H1 (cell line): Measurements from ENCODE around the gene LSM14B. TPM values are rescaled to one million over a fixed set of nuclear protein-coding genes. Genes with fewer than 3 reads are reported as not detected.

Source experiments
- CTCF ChIA-PET: fragments of 300-600 bp; sonication (Branson Sonifier 250); formaldehyde crosslinking; loops from one replicate; lab custom pipeline; 2021; ENCODE audit not compliant: partially characterized antibody; lab: Charles Lee
- POLR2A ChIA-PET: fragments of 300-600 bp; sonication (Branson Sonifier 250); formaldehyde crosslinking; loops from one replicate; lab custom pipeline; 2021; ENCODE audit warnings: inconsistent platforms; ENCODE audit not compliant: partially characterized antibody; lab: Charles Lee
- DNase-seq, 2 experiments: peaks; one replicate each; pipeline versions ENCODE4 v3.0.0 to v3.0.0-alpha.2; 2010 to 2022; ENCODE audit warnings: low spot score in 2 of 2, low read depth in 1 of 2, mixed read lengths in 1 of 2
- FAIRE-seq: peaks from 2 replicates; lab custom pipeline; 2011; peaks lifted over from hg19 to GRCh38; lab: Jason Lieb, UNC
- H2AFZ ChIP-seq: 2 replicates; pipeline ENCODE4 v1.8.1; 2012; ENCODE audit warnings: low read length, inconsistent platforms
- H2AK5ac ChIP-seq: 2 replicates; pipeline ENCODE4 v1.6.1; 2013; ENCODE audit warnings: low read depth, low read length
- H2BK120ac ChIP-seq: replicated peaks from 2 replicates; pipeline ENCODE3; 2013; ENCODE audit warnings: low read depth, low read length, inconsistent platforms
- H2BK12ac ChIP-seq: 2 replicates; pipeline ENCODE4 v1.6.1; 2013; ENCODE audit warnings: low read depth, low read length
- H2BK15ac ChIP-seq: 2 replicates; pipeline ENCODE4 v1.6.1; 2013; ENCODE audit warnings: low read length
- H2BK20ac ChIP-seq: 2 replicates; pipeline ENCODE4 v1.6.1; 2013; ENCODE audit warnings: low read length
- H2BK5ac ChIP-seq: 2 replicates; pipeline ENCODE4 v1.6.1; 2013; ENCODE audit warnings: low read depth, low read length
- H3K14ac ChIP-seq: 2 replicates; pipeline ENCODE4 v1.6.1; 2013; ENCODE audit warnings: inconsistent platforms; ENCODE audit not compliant: insufficient read length
- H3K18ac ChIP-seq: 2 replicates; pipeline ENCODE4 v1.6.1; 2013; ENCODE audit warnings: low read length; ENCODE audit errors: extremely low read depth
- H3K23ac ChIP-seq: 2 replicates; pipeline ENCODE4 v1.6.1; 2013; ENCODE audit warnings: inconsistent platforms; ENCODE audit not compliant: insufficient read length
- H3K23me2 ChIP-seq: 2 replicates; pipeline ENCODE4 v1.6.1; 2013; ENCODE audit warnings: low read depth, low read length
- H3K27ac ChIP-seq: 2 replicates; pipeline ENCODE4 v1.6.1; 2011; ENCODE audit warnings: low read depth, low read length, inconsistent platforms
- H3K27me3 ChIP-seq, 4 experiments: replicated peaks in 1 of 4; 1 replicate in 1 of 4; 2 replicates in 3 of 4; pipeline versions ENCODE4 v1.6.1 to v1.8.1; 2011 to 2013; ENCODE audit warnings: low read length in 3 of 4, mild to moderate bottlenecking in 3 of 4, inconsistent platforms in 2 of 4, mixed read lengths in 2 of 4, moderate library complexity in 1 of 4; ENCODE audit not compliant: control insufficient read depth in 3 of 4, insufficient read depth in 3 of 4; ENCODE audit errors: extremely low read depth in 1 of 4
- H3K36me3 ChIP-seq, 4 experiments: 2 replicates each; pipeline versions ENCODE4 v1.6.1 to v1.8.1; 2011 to 2013; ENCODE audit warnings: mild to moderate bottlenecking in 4 of 4, low read length in 3 of 4, moderate library complexity in 2 of 4, control low read depth in 1 of 4, inconsistent platforms in 1 of 4; ENCODE audit not compliant: insufficient read depth in 4 of 4, control insufficient read depth in 2 of 4
- H3K4ac ChIP-seq: replicated peaks from 2 replicates; pipeline ENCODE3; 2013; ENCODE audit warnings: low read length, low read depth, mixed read lengths, inconsistent platforms; ENCODE audit not compliant: insufficient read length
- H3K4me1 ChIP-seq, 4 experiments: replicated peaks in 1 of 4; 1 replicate in 1 of 4; 2 replicates in 3 of 4; pipeline versions ENCODE4 v1.6.1 to v1.8.1; 2011 to 2013; ENCODE audit warnings: low read length in 3 of 4, inconsistent platforms in 2 of 4, mixed read lengths in 1 of 4; ENCODE audit not compliant: insufficient read depth in 4 of 4, control insufficient read depth in 3 of 4
- H3K4me2 ChIP-seq, 2 experiments: 2 replicates each; pipeline versions ENCODE4 v1.6.1 to v1.8.1; 2011 to 2013; ENCODE audit warnings: low read depth in 2 of 2, low read length in 2 of 2, control low read depth in 1 of 2, inconsistent platforms in 1 of 2, mild to moderate bottlenecking in 1 of 2; ENCODE audit not compliant: insufficient read depth in 1 of 2
- H3K4me3 ChIP-seq, 4 experiments: fragments of 200-600, 300-600 bp in 1 of 4; sonication (generic), shearing (Covaris generic), sonication (Bioruptor Twin) in 1 of 4; 2 replicates each; pipeline versions ENCODE4 v1.5.1 to v1.8.1; 2011 to 2016; ENCODE audit warnings: low read length in 4 of 4, low read depth in 3 of 4, control low read depth in 2 of 4, inconsistent platforms in 2 of 4, mild to moderate bottlenecking in 2 of 4, mixed read lengths in 1 of 4, moderate library complexity in 1 of 4; ENCODE audit not compliant: insufficient read depth in 2 of 4; ENCODE audit errors: extremely low read depth in 1 of 4
- H3K56ac ChIP-seq: replicated peaks from 2 replicates; pipeline ENCODE3; 2013; ENCODE audit warnings: low read depth, mild to moderate bottlenecking, mixed read lengths, low read length, inconsistent platforms; ENCODE audit not compliant: insufficient read length
- H3K79me1 ChIP-seq: 2 replicates; pipeline ENCODE4 v1.6.1; 2013; ENCODE audit warnings: low read depth, low read length, control low read depth
- H3K79me2 ChIP-seq, 2 experiments: 2 replicates each; pipeline versions ENCODE4 v1.6.1 to v1.8.1; 2012 to 2013; ENCODE audit warnings: low read length in 2 of 2, mild to moderate bottlenecking in 2 of 2, inconsistent platforms in 1 of 2; ENCODE audit not compliant: insufficient read depth in 2 of 2, control insufficient read depth in 1 of 2
- H3K9ac ChIP-seq, 4 experiments: replicated peaks in 1 of 4; 1 replicate in 1 of 4; 2 replicates in 3 of 4; pipeline versions ENCODE4 v1.6.1 to v1.8.1; 2011 to 2013; ENCODE audit warnings: low read depth in 3 of 4, low read length in 3 of 4, control low read depth in 2 of 4, mild to moderate bottlenecking in 2 of 4, moderate library complexity in 2 of 4, inconsistent platforms in 1 of 4; ENCODE audit errors: extremely low read depth in 1 of 4
- H3K9me3 ChIP-seq, 2 experiments: 2 replicates each; pipeline versions ENCODE4 v1.6.1 to v1.8.1; 2012 to 2013; ENCODE audit warnings: mild to moderate bottlenecking in 2 of 2, moderate library complexity in 2 of 2, control low read depth in 1 of 2, inconsistent platforms in 1 of 2, low read depth in 1 of 2, low read length in 1 of 2, mixed read lengths in 1 of 2; ENCODE audit not compliant: insufficient read depth in 2 of 2
- H4K20me1 ChIP-seq, 2 experiments: replicated peaks in 1 of 2; 2 replicates each; pipeline versions ENCODE3 to v1.8.1; 2011 to 2013; ENCODE audit warnings: inconsistent platforms in 2 of 2, low read length in 2 of 2, mild to moderate bottlenecking in 1 of 2; ENCODE audit not compliant: insufficient read depth in 2 of 2, control insufficient read depth in 1 of 2
- H4K5ac ChIP-seq: 2 replicates; pipeline ENCODE4 v1.6.1; 2013; ENCODE audit warnings: low read length, low read depth, mixed read lengths, inconsistent platforms; ENCODE audit not compliant: insufficient read length
- H4K8ac ChIP-seq: 2 replicates; pipeline ENCODE4 v1.8.0; 2013; ENCODE audit warnings: mild to moderate bottlenecking, moderate library complexity, low read length, inconsistent platforms; ENCODE audit not compliant: insufficient read depth; ENCODE audit errors: extremely low read depth
- H4K91ac ChIP-seq: replicated peaks from 2 replicates; pipeline ENCODE3; 2013; ENCODE audit warnings: low read length, mixed read lengths, inconsistent platforms; ENCODE audit not compliant: insufficient read length
- GABPA ChIP-seq: IDR thresholded peaks from 2 replicates; pipeline ENCODE4 v1.6.1; 2011; ENCODE audit warnings: mild to moderate bottlenecking, low read length, moderate library complexity, borderline replicate concordance; ENCODE audit not compliant: insufficient read depth
- POLR2AphosphoS5 ChIP-seq: IDR thresholded peaks from 2 replicates; pipeline ENCODE4 v1.6.1; 2011; ENCODE audit warnings: low read depth, low read length
- WGBS, 2 experiments: shearing (Covaris generic) in 1 of 2; methylation state at CpG; one replicate each; pipeline versions ENCODE4 v1.1.6 to v1.1.7; 2013 to 2015; ENCODE audit warnings: low lambda C conversion rate in 2 of 2, mixed read lengths in 2 of 2, inconsistent platforms in 1 of 2, low coverage in 1 of 2, missing lambda C conversion rate in 1 of 2; ENCODE audit not compliant: insufficient replicate concordance in 2 of 2, insufficient coverage in 1 of 2, insufficient read length in 1 of 2; ENCODE audit errors: extremely low coverage in 1 of 2, missing lambda C conversion rate in 1 of 2; 5-methylcytosine and 5-hydroxymethylcytosine counted together
- polyA plus RNA-seq, 7 experiments: library from polyadenylated mRNA; depleted of rRNA in 3 of 7; stranded (reverse) in 5 of 7; unstranded in 2 of 7; fragments of >200 nt in 5 of 7; fragments of 200-250 nt in 2 of 7; gene quantifications; 1 replicate in 5 of 7; 2 replicates in 1 of 7; 4 replicates in 1 of 7; pipeline versions ENCODE4 v1.2.1 to v1.2.3, GENCODE V29; 2011 to 2013; ENCODE audit warnings: missing spikeins in 2 of 7, mixed read lengths in 2 of 7
- total RNA-seq: library from RNA; stranded (reverse); fragmentation: NEBNext Ultra II Directional; extraction: Animal tissue kit (Norgen Biotek cat#: 25700); gene quantifications from 2 replicates; pipeline ENCODE4 v1.2.1, GENCODE V29; 2021

Gene LSM14B
- total and polyA plus RNA-seq, 2 of the 8 experiments (the other 6 are each of a cell fraction or from before 2014, with no cell fraction given) = 58.3 to 65.6 TPM

GRCh38 chr20:62135573-62136266 lies 13.4 kb downstream of the LSM14B start:
- Histone ChIP-seq H4K20me1 (peaks cover 24 to 61% of the 10 kb centered on the region in 2 experiments), H3K79me2 (peaks cover 5 to 27% of the 10 kb centered on the region in 2 experiments), H3K27ac (no peak overlapping the region), H3K4me2 (no peak overlapping the region), H2AK5ac (no peak overlapping the region), H2BK20ac (no peak overlapping the region), H3K4me1 (no peaks in the 10 kb centered on the region), H3K23me2 (no peaks in the 10 kb centered on the region), H3K79me1 (peaks cover 1% of the 10 kb centered on the region), H3K9ac (no peak overlapping the region), H3K14ac (no peak overlapping the region), H2AFZ (no peak overlapping the region), H3K36me3 (peaks cover 55 to 98% (median 80%) of the 10 kb centered on the region in 4 experiments), H2BK120ac (no peak overlapping the region), H3K23ac (no peak overlapping the region), H2BK15ac (no peak overlapping the region), H4K5ac (no peak overlapping the region), H2BK12ac (no peak overlapping the region), H2BK5ac (no peak overlapping the region), H3K27me3 (no peaks in the 10 kb centered on the region), H3K4ac (no peak overlapping the region), H3K18ac (no peak overlapping the region), H4K8ac (no peak overlapping the region), H3K9me3 (no peaks in the 10 kb centered on the region), H3K56ac (no peak overlapping the region), H4K91ac (no peak overlapping the region), H3K4me3 (no peak overlapping the region)
- TF ChIP-seq POLR2AphosphoS5 (peak; percentile 39), GABPA (no peak)
- FAIRE-seq = no peak
- ChIA-PET CTCF (interaction anchor here (0.6 to 5.3 kb wide), 27 partner anchors 10 to 221 kb away, joined by 3 to 57 read pairs (median 4); no protein-coding TSS in a partner anchor), POLR2A (interaction anchor here (1.2 to 5.2 kb wide), 8 partner anchors 9 to 125 kb away, joined by 3 to 61 read pairs (median 7); partner anchors contain the start of genes LSM14B, MTG2, SS18L1 and TAF4)
- 94% methylated on average over 8 of the region's 8 CpGs; no CpG with 5 or more reads in 1 of the 2 experiments for WGBS, 2 experiments
- no peak for DNase-seq
